PFSK-1 (cell line): ENCODE results near the gene RGS6.

Experiments used
- FOXP2 ChIP-seq: optimal IDR thresholded peaks from 2 replicates; pipeline ENCODE3; 2011; ENCODE audit warnings: borderline replicate concordance, control low read depth, inconsistent platforms; ENCODE audit not compliant: insufficient read depth; ENCODE audit errors: extremely low read length, extremely low read depth
- POLR2AphosphoS5 ChIP-seq: IDR thresholded peaks from 2 replicates; pipeline ENCODE4 v1.6.1; 2012; ENCODE audit warnings: low read depth, mild to moderate bottlenecking, control low read depth, low read length, moderate library complexity
- REST ChIP-seq, 2 experiments: IDR thresholded peaks; 2 replicates each; pipeline versions ENCODE4 v1.6.1 to v1.8.0; 2011 to 2012; ENCODE audit warnings: low read depth in 2 of 2, low read length in 2 of 2, control low read depth in 1 of 2, inconsistent platforms in 1 of 2, mild to moderate bottlenecking in 1 of 2, moderate library complexity in 1 of 2; ENCODE audit not compliant: insufficient read depth in 1 of 2
- SIN3A ChIP-seq: IDR thresholded peaks from 2 replicates; pipeline ENCODE4 v1.6.1; 2012; ENCODE audit warnings: mild to moderate bottlenecking, low read length, moderate library complexity, borderline replicate concordance; ENCODE audit not compliant: insufficient read depth
- TAF1 ChIP-seq: IDR thresholded peaks from 2 replicates; pipeline ENCODE4 v1.6.1; 2012; ENCODE audit warnings: low read length, control low read depth, borderline replicate concordance; ENCODE audit not compliant: insufficient read depth

RGS6 gene

GRCh38 chr14:72578514-72578913, 646.3 kb downstream of the RGS6 start:
- TF ChIP-seq POLR2AphosphoS5 (no peak), FOXP2 (no peak), REST (IDR thresholded peaks at IDR 0.05; ENCODE audit: insufficient read depth in 1 of 2, low read depth in 2 of 2, low read length in 2 of 2) (no peak)

GRCh38 chr14:72582582-72582981, 650.4 kb downstream of the RGS6 start:
- TF ChIP-seq SIN3A, result no peak
- no peak for TF ChIP-seq POLR2AphosphoS5
- no peak for TF ChIP-seq FOXP2
- no peak for TF ChIP-seq REST (IDR thresholded peaks at IDR 0.05; ENCODE audit: insufficient read depth in 1 of 2, low read depth in 2 of 2, low read length in 2 of 2)
- no peak for TF ChIP-seq TAF1

GRCh38 chr14:72583316-72584272, 651.4 kb downstream of the RGS6 start:
- no peak for TF ChIP-seq FOXP2
- no peak for TF ChIP-seq POLR2AphosphoS5
- no peak for TF ChIP-seq REST (IDR thresholded peaks at IDR 0.05; ENCODE audit: insufficient read depth in 1 of 2, low read depth in 2 of 2, low read length in 2 of 2)
- TF ChIP-seq SIN3A, result no peak
- TF ChIP-seq TAF1, result no peak

GRCh38 chr14:72588521-72588920, 656.3 kb downstream of the RGS6 start:
- TF ChIP-seq TAF1 (no peak), REST (IDR thresholded peaks at IDR 0.05; ENCODE audit: insufficient read depth in 1 of 2, low read depth in 2 of 2, low read length in 2 of 2) (no peak), FOXP2 (no peak), SIN3A (no peak), POLR2AphosphoS5 (no peak)

- TF ChIP-seq TAF1, result no peak
- TF ChIP-seq FOXP2, result no peak
- no peak for TF ChIP-seq SIN3A
- no peak for TF ChIP-seq REST (IDR thresholded peaks at IDR 0.05; ENCODE audit: insufficient read depth in 1 of 2, low read depth in 2 of 2, low read length in 2 of 2)
- no peak for TF ChIP-seq POLR2AphosphoS5
Measured at GRCh38 chr14:72589652-72590051, 657.4 kb downstream of the RGS6 start.
